K562 (cell line): ENCODE data around the gene METTL21C. TPM values are rescaled to one million over a fixed set of nuclear protein-coding genes. Genes with fewer than 3 reads are reported as not detected.
A peak's percentile ranks its signal among the peaks of the same experiment; 100 is the strongest.

ENCODE experiments used
- ATAC-seq: fragments of 200-7000 bp; cut with Tn5 transposase; 3 replicates; pipeline ENCODE4 v1.9.1; 2020; ENCODE audit warnings: moderate library complexity
- BruUV-seq: library from RNA; stranded (reverse); fragments of 400-500 nt; replicated peaks from 2 replicates; lab custom pipeline; 2021; lab: Mats Ljungman, UMichigan
- CTCF ChIA-PET: fragments of 300-600 bp; formaldehyde crosslinking; extraction: SDS; loops from one replicate; lab custom pipeline; 2021; ENCODE audit warnings: low intra/inter-chr PET ratio; lab: Yijun Ruan, JAX
- POLR2A ChIA-PET: fragments of 300-600, 350-650 bp; sonication (Branson Sonifier 250); formaldehyde crosslinking; extraction: SDS; loops from one replicate; lab custom pipeline; 2021; ENCODE audit warnings: antibody characterized with exemption, inconsistent platforms; lab: Yijun Ruan, JAX
- DNase-seq, 4 experiments: peaks; one replicate each; pipeline versions ENCODE4 v3.0.0 to v3.0.0-alpha.2; 2011 to 2018; ENCODE audit warnings: low spot score in 3 of 4, mixed read lengths in 3 of 4; ENCODE audit errors: extremely low read depth in 1 of 4
- FAIRE-seq: peaks from 2 replicates; lab custom pipeline; 2011; peaks lifted over from hg19 to GRCh38; lab: Jason Lieb, UNC
- H2AFZ ChIP-seq: 2 replicates; pipeline ENCODE4 v1.6.0; 2011; ENCODE audit warnings: low read depth, low read length, control low read depth, inconsistent platforms
- H3K27ac ChIP-seq: fragments of 200-600 bp; 3 replicates; pipeline ENCODE4 v1.8.0; 2011; ENCODE audit warnings: low read depth, mild to moderate bottlenecking, control low read depth, inconsistent platforms, low read length, moderate library complexity, mixed read lengths; ENCODE audit errors: extremely low read depth
- H3K27me3 ChIP-seq, 2 experiments: fragments of 300-600 bp in 1 of 2; 2 replicates in 1 of 2; 3 replicates in 1 of 2; pipeline versions ENCODE4 v1.6.0 to v1.8.0; 2011; ENCODE audit warnings: inconsistent platforms in 2 of 2, low read length in 2 of 2, mild to moderate bottlenecking in 1 of 2, mixed read lengths in 1 of 2, moderate library complexity in 1 of 2; ENCODE audit not compliant: control insufficient read depth in 2 of 2, insufficient read depth in 2 of 2
- H3K36me3 ChIP-seq: fragments of 300-600 bp; 3 replicates; pipeline ENCODE4 v1.8.0; 2011; ENCODE audit warnings: mild to moderate bottlenecking, low read length, inconsistent platforms; ENCODE audit not compliant: control insufficient read depth, insufficient read depth
- H3K4me1 ChIP-seq, 2 experiments: fragments of 200-600 bp in 1 of 2; replicated peaks in 1 of 2; 2 replicates in 1 of 2; 3 replicates in 1 of 2; pipeline versions ENCODE4 v1.5.1 to v1.8.0; 2011; ENCODE audit warnings: inconsistent platforms in 2 of 2, low read length in 2 of 2, mild to moderate bottlenecking in 1 of 2, mixed read lengths in 1 of 2, moderate library complexity in 1 of 2; ENCODE audit not compliant: control insufficient read depth in 2 of 2, insufficient read depth in 2 of 2
- H3K4me2 ChIP-seq: 2 replicates; pipeline ENCODE4 v1.6.1; 2011; ENCODE audit warnings: low read length, control low read depth, inconsistent platforms, mixed read lengths; ENCODE audit not compliant: insufficient read depth
- H3K4me3 ChIP-seq: fragments of 200-600 bp; sonication (generic), shearing (Covaris generic); 2 replicates; pipeline ENCODE4 v1.5.1; 2016; ENCODE audit warnings: control low read depth, inconsistent platforms
- H3K79me2 ChIP-seq: fragments of 200-600 bp; 3 replicates; pipeline ENCODE4 v1.8.0; 2011; ENCODE audit warnings: low read length, inconsistent platforms; ENCODE audit not compliant: control insufficient read depth, insufficient read depth
- H3K9ac ChIP-seq, 2 experiments: 2 replicates each; pipeline versions ENCODE4 v1.6.0 to v1.6.1; 2011; ENCODE audit warnings: low read depth in 2 of 2, low read length in 2 of 2, control low read depth in 1 of 2, inconsistent platforms in 1 of 2, mild to moderate bottlenecking in 1 of 2, mixed read lengths in 1 of 2; ENCODE audit not compliant: insufficient read depth in 1 of 2
- H3K9me1 ChIP-seq: one replicate; pipeline ENCODE4 v1.6.0; 2011; ENCODE audit warnings: inconsistent platforms, mild to moderate bottlenecking, low read length, moderate library complexity; ENCODE audit not compliant: control insufficient read depth, insufficient read depth
- H3K9me3 ChIP-seq: replicated peaks from 2 replicates; pipeline ENCODE4 v1.5.1; 2011; ENCODE audit warnings: low read depth, low read length, inconsistent platforms; ENCODE audit not compliant: control insufficient read depth, insufficient read depth
- H4K20me1 ChIP-seq: replicated peaks from 2 replicates; pipeline ENCODE4 v1.6.1; 2011; ENCODE audit warnings: low read length, inconsistent platforms, mixed read lengths; ENCODE audit not compliant: control insufficient read depth, insufficient read depth
- MYNN ChIP-seq, 2 experiments: sonication (generic); formaldehyde crosslinking in 1 of 2; IDR thresholded peaks; 2 replicates each; pipeline versions ENCODE4 v1.5.0 to v1.6.1; 2016 to 2020; ENCODE audit warnings: antibody characterized with exemption in 1 of 2, missing genetic modification reagents in 1 of 2
- NFIC ChIP-seq: fragments of 450-650 bp; IDR thresholded peaks from 2 replicates; pipeline ENCODE4 v1.6.1; 2017; ENCODE audit warnings: mild to moderate bottlenecking, inconsistent platforms
- NFIX ChIP-seq: fragments of 250-450 bp; sonication (Bioruptor Pico); IDR thresholded peaks from 2 replicates; pipeline ENCODE4 v1.4.0; 2020; ENCODE audit warnings: low read depth, mild to moderate bottlenecking, moderate library complexity
- WGBS: fragments of 100-300 bp; shearing (Covaris generic); methylation state at CpG from one replicate; pipeline ENCODE4 v1.1.6; 2016; ENCODE audit warnings: low coverage, mixed read lengths; ENCODE audit not compliant: insufficient coverage; ENCODE audit errors: missing lambda C conversion rate; 5-methylcytosine and 5-hydroxymethylcytosine counted together
- in situ Hi-C: fragments of 300-500 bp; cut with MboI; formaldehyde crosslinking; loops from 4 replicates; pipeline ENCODE4 v1.15.0; 2018; ENCODE audit warnings: inconsistent platforms, mixed read lengths
- intact Hi-C: fragments of 100-400 bp; cut with micrococcal nuclease; formaldehyde crosslinking; loops from 2 replicates; pipeline ENCODE4 v1.14.2; 2022
- polyA plus RNA-seq, 8 experiments: library from polyadenylated mRNA; depleted of rRNA in 4 of 8; stranded (reverse) in 5 of 8; unstranded in 3 of 8; fragments of >200 nt; fragmentation: Nextera tagmentation in 2 of 8; fragmentation: Illumina TruSeq in 1 of 8; extraction: Ambion mirVana in 2 of 8; extraction: Trizol in 1 of 8; gene quantifications; 2 replicates each; pipeline versions ENCODE4 v1.2.1 to v1.2.3, GENCODE V29; 2011 to 2014; ENCODE audit warnings: inconsistent platforms in 1 of 8, missing spikeins in 1 of 8
- total RNA-seq, 7 experiments: library from RNA; depleted of rRNA in 6 of 7; stranded (reverse); fragments of >200 nt in 6 of 7; fragmentation: Illumina TruSeq in 2 of 7; extraction: Trizol in 2 of 7; gene quantifications; 2 replicates each; pipeline versions ENCODE4 v1.2.1 to v1.2.3, GENCODE V29; 2011 to 2021; ENCODE audit warnings: low replicate concordance in 1 of 7
- TF ChIP-seq, protein P1 (sequence below): fragments of 450-650 bp; conservative IDR thresholded peaks from 2 replicates; pipeline ENCODE4 v1.6.1; 2016; ENCODE audit warnings: missing genetic modification characterization, low read depth, mild to moderate bottlenecking, control low read depth, missing compliant biosample characterization

METTL21C gene
- total and polyA plus RNA-seq, 9 of the 15 experiments (the other 6 are each of a cell fraction or from before 2014, with no cell fraction given), result not detected

DNA sequence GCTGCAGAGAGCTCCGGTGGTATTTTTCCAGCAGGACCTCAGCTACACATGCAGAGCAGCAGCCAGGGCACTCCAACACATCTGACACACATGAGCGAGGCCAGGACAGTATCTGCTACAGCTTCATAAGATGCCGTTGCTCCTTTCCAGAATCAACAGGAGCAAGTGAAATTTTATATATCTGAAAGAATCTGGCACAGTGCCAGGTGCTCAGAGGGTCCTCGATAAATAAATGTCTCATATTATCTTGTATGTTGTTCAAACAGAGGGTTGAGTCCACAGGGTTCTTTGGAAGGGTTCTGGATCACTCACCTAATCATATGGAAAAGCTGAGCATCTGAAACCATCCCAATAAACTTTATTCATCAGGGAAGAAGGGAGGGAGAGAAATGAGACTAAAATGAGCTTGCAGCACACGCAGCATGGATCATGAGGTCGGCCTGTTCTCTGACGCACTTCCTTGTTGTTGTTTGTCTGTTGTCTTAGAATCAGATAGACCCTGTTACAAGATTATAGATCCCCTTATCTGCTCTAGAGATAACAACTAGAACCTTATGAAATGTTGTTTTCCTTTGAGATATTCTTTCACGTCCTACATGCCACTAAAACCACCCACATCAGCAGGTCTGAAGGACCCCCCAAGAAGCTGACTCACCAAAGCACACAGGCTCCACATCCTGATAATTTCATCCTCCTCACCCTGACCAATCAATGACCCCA is 3.2 kb upstream of the METTL21C start:
- POLR2A ChIA-PET, result no interaction called here
- in situ Hi-C loops, result no loop called here

More for the DNA sequence above, 3.2 kb upstream of the METTL21C start:
- CTCF ChIA-PET, result no interaction called here
- intact Hi-C loops, result no loop called here
- H3K4me2 ChIP-seq, result no peak overlapping the region
- peaks cover 4 to 21% of the 10 kb centered on the region in 2 experiments; a peak in 4 of 5 replicates for H3K27me3 ChIP-seq
- no peaks in the 10 kb centered on the region for H3K9me1 ChIP-seq
- no peak overlapping the region for H3K27ac ChIP-seq
- no peaks in the 10 kb centered on the region for H3K4me1 ChIP-seq
- DNase-seq, result no peak
- WGBS, result 6% methylated on average over 8 of the region's 8 CpGs
- no peaks in the 10 kb centered on the region for H4K20me1 ChIP-seq
- no peak for FAIRE-seq
- TF ChIP-seq MYNN (IDR thresholded peaks at IDR 0.05), result no peak
- no peak for TF ChIP-seq MYNN (CRISPR knock-in tag; IDR thresholded peaks at IDR 0.05)
- peak; percentile 93 for TF ChIP-seq NFIC
- TF ChIP-seq NFIX, result peak; percentile 88
- TF ChIP-seq, protein P1, sequence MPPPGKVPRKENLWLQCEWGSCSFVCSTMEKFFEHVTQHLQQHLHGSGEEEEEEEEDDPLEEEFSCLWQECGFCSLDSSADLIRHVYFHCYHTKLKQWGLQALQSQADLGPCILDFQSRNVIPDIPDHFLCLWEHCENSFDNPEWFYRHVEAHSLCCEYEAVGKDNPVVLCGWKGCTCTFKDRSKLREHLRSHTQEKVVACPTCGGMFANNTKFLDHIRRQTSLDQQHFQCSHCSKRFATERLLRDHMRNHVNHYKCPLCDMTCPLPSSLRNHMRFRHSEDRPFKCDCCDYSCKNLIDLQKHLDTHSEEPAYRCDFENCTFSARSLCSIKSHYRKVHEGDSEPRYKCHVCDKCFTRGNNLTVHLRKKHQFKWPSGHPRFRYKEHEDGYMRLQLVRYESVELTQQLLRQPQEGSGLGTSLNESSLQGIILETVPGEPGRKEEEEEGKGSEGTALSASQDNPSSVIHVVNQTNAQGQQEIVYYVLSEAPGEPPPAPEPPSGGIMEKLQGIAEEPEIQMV (tag), result no peak
- H3K36me3 ChIP-seq, result no peaks in the 10 kb centered on the region
- no peak for ATAC-seq
- BruUV-seq, result no TSS peak
- H3K79me2 ChIP-seq, result no peaks in the 10 kb centered on the region
- H3K9ac ChIP-seq, result no peak overlapping the region
- H3K4me3 ChIP-seq, result no peak overlapping the region
- no peak overlapping the region for H2AFZ ChIP-seq
- no peaks in the 10 kb centered on the region for H3K9me3 ChIP-seq
